ENCODE data around the gene PANK2.
"Not testable (repeated sequence)": the region's sequence is repeated elsewhere in the genome, so short reads cannot be mapped to it uniquely, and the experiment has no call there.

The PANK2 gene

DNA sequence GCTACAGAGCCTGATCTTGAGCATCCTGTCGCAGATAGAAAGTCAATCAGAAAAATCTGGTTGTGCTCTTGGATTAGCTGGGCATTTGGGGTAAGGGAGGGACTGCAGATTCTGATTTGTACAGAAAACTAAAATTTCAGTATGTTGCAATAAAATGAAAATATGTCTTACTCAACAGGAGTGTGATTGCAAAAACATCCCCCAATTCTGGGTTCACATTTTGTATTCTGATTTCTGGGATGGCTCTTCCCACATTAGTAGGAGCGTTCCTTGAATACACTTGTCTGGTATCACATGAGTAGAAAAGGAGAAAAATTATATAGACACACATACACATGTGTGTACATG is 40.5 kb downstream of the PANK2 start:
- no peak for DNase-seq

GRCh38 chr20:3930265-3931206 is 41.3 kb downstream of the PANK2 start:
- DNase-seq: peak; percentile 20

- DNase-seq: no peak
Observed at GRCh38 chr20:3931664-3932063, 42.5 kb downstream of the PANK2 start.

DNA sequence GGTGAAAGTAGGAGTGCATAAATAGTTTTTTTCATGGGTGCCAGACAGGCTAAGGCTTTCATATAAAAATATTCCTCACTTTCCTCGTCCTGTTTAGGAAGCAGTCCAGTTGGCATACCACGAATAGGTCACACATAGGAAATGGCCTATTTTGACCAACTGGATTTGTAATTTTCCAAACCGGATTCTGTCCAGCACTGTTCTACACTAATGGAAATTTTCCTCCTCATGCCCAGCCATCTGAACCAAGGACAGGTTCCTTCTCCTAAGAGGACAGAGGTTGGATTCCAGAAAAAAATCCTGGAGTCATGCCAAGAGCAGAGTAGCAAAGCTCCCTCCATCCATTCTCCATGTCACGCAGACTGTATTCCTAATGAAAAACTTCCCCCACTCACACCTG is 43.1 kb downstream of the PANK2 start:
- DNase-seq: peak; percentile 62

DNA sequence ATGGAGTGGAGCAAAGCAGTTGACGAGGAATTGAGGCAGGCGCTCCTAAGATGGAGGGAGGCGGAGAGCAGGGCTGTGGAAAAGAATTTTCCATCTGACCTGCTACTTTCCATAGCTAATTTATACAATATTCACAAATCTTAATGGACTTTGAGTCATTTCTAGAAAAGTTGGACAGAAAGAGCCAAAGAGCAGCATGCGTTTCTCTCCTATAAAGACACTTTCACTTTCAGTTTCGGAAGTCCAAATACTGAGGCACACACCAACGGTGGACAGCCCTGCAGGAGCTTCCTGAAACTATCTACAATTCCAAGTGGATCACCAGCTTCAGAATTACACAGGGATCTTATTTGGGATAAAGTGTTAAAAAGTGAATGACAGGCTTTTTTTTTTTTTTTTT is 43.5 kb downstream of the PANK2 start:
- peak; percentile 65 for DNase-seq

DNA sequence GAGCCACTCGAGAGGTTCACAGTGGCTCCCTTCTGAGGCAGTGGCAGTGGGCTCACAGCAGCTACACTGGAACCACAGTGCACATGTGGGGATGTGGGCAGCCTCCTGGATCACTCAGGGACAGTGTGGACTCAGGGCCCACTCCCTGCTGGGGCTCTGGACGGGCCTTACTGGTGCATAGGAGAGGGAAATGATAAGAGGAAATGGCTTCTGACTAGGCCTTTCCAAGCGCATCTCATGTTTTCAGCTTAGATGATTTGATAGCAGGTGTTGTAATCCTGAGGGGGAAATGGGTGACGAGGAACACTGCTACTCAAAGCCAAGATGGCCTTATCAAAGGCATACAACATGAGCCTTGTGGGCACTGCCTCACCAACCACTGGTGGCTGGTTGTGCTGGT is 44.0 kb downstream of the PANK2 start:
- peak; percentile 28 for DNase-seq

DNA sequence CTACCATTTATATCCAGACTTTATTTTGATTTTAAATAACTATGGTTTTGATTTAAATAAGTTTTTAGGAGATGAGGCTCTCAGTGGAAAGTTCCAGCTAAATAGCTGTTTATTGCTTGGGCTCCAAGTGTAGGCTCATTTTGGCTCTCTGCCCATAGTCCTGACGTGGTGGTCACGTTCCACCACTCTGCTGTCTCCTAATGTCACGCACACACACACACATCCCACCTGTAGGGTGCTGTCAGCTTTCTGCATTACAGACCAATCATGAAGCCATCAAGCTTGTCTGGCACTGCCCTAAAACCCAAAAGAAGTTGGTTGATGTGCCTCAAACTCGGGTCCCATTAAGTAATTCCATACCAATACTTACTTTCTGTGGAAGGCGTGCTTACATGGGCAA is 45.4 kb downstream of the PANK2 start:
- no peak for DNase-seq

GRCh38 chr20:3935295-3935955 is 46.2 kb downstream of the PANK2 start:
- DNase-seq: peak; percentile 23

DNA sequence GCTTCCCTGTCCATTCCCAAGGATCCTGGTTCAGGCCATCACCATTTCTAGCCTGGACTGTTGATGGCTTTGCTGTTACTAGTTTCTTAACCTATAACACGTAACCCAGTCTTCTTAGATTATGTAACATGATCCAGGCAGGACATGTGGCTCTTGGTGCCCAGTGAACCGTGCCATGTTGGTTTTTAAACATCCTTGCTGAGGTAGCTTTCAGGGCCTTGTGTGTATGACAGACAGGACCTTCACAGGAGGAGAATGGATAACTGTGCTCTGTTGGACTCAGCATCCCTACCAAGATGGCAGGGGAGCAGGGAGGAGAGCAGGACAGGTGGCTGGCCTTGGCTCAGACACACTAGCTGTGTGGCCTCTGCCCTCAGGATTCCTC is 46.8 kb downstream of the PANK2 start:
- peak; percentile 84 for DNase-seq

- DNase-seq: no peak
Observed at GRCh38 chr20:3937618-3938017, 48.4 kb downstream of the PANK2 start.

DNA sequence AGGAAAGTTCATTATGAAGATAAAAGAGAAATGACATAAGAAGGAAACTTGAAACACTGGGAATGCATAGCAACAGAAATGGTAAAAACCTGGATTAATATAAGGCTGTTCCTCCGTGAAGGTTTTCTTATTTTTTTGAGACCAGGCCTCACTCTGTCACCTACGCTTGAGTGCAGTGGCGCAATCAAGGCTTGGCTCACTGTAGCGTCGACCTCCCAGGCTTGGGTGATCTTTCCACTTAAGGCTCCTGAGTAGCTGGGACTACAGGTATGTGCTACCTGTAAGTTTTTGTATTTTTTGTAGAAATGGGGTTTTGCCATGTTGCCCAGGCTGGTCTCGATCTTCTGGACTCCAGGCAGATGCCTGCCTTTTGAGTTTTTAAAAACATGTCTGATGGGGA is 51.7 kb downstream of the PANK2 start:
- DNase-seq: no peak

DNA sequence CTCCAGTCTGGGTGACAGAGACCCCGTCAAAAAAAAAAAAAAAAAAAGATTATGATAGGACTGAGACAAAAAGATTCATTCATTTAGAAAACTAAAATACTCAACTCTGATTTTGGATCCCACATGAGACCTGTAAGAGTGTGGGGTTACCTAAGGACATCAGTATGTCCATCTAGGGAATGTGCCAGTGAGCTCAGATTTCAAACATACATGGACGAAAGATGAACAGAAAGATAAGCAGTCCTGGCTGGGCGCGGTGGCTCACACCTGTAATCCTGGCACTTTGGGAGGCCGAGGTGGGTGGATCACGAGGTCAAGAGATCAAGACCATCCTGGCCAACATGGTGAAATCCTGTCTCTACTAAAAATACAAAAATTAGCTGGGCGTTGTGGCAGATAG is 57.5 kb downstream of the PANK2 start:
- DNase-seq: not testable (repeated sequence)

- no peak for DNase-seq
Observed at GRCh38 chr20:3964719-3965118, 75.5 kb downstream of the PANK2 start.

DNA sequence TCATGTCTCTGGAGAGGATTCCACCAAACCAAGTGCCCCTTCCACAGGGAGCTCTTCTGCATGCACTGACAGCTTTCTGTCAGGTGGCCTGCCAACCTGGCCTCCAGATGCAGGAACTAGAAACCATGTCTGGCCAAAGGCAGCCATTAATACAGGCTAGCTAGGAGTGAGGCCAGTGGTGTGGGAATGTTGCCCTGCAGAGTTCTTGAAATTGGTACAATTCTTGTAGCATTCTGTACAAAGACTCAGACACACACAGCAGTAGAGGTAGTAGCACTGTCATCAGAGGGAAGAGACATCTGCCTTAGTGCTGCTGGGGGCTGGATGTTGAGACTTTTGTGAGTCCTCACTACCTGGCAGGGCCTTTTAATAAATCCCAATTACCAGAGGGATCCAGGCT is 77.4 kb downstream of the PANK2 start:
- DNase-seq: no peak

DNA sequence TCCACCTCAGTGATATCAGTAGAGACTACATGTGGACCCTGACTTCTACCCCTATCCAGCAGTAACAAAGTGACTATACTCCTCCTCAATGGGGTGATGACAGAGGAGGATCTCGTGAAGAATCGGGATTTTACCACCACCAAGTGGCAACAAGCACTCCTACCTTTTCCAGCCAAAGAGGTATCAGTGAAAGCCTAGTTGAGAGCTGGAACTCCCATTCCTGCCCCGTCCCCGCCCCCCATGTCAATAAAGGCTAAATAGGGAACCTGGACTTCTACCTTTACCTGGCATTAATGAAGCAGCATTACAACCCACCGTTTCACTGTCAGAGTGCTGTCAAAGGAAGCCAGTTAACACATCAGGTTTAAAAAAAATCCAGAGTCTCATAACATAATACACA is 80.8 kb downstream of the PANK2 start:
- DNase-seq: no peak

DNA sequence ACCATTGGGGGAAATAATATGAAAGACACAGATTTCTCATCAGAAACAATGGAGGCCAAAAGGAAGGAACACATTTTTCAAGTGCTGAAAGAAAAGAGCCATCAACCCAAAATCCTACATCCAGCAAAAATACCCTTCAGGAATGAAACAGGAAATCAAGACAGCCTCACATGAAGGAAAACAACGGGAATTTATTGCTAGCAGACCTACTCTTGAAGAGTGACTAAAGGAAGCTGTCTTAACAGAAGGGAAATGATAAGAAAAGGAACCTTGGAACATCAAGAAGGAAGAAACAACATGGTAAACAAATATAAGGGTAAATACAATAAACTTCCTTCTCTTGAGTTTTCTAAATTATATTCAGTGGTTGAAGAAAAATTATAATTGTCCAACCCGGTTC is 82.0 kb downstream of the PANK2 start:
- DNase-seq: no peak

DNA sequence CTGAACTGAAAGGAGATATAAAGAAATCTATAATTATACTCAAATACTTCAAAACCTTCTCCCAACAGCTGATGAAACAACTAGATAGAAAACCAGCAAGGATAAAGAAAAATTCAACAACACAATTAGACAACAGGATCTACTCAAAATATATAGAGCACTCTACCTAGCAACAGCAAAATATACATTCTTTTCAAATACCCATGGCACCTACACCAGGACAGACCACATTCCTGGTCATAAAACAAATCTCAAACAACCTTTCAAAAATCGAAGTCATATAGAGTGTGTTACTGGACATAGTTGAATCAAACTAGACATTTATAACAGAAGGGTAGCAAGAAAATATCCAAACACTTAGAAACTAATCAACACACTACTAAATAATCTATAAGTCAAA is 83.0 kb downstream of the PANK2 start:
- no peak for DNase-seq

GRCh38 chr20:3972631-3973030 is 83.4 kb downstream of the PANK2 start:
- DNase-seq: not testable (repeated sequence)

GRCh38 chr20:3973705-3974104 is 84.5 kb downstream of the PANK2 start:
- no peak for DNase-seq

DNA sequence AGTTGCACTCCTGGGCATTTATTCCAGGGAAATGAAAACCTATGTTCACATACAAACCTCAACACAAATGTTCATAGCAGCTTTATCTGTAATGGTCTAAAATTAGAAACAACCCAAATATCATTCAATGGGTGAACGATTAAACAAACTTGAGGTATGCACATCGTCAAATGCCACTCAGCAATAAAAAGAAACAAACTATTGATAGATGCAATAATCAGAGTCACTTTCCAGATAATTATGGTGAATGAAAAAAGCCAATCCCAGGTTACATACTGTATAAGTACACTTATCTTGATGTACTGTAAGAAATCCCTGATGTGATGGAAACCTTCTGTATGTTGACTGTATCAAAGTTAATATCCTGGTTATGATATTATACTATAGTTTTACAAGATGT is 87.3 kb downstream of the PANK2 start:
- DNase-seq: no peak

All from DMS53 (cell line).